ENCODE results near the gene TOLLIP.
A peak's percentile ranks its signal among the peaks of the same experiment; 100 is the strongest.
"Not testable (repeated sequence)": the region's sequence is repeated elsewhere in the genome, so short reads cannot be mapped to it uniquely, and the experiment has no call there.

TOLLIP gene

DNA sequence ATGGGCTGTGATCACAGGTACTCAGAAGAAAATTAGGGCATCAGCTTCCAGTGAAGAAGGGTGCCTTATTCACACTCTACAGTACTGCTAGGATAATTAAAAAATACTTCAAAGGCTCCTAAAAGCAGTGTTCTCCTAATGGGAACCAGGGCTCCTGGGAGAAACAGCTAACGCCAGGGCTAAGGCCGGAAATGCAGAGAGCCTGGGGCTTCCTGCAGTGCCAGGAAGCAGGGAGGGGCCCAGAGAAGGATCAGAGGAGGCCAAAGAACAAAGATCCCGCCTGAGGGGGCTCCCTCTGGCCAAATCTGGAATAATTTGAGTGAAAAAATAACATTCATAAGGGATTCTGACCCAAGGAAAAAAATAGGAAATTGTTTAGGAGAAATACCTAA lies 27.5 kb downstream of the TOLLIP start:
- no peak for DNase-seq (ENCODE audit: low read depth, low spot score)

DNA sequence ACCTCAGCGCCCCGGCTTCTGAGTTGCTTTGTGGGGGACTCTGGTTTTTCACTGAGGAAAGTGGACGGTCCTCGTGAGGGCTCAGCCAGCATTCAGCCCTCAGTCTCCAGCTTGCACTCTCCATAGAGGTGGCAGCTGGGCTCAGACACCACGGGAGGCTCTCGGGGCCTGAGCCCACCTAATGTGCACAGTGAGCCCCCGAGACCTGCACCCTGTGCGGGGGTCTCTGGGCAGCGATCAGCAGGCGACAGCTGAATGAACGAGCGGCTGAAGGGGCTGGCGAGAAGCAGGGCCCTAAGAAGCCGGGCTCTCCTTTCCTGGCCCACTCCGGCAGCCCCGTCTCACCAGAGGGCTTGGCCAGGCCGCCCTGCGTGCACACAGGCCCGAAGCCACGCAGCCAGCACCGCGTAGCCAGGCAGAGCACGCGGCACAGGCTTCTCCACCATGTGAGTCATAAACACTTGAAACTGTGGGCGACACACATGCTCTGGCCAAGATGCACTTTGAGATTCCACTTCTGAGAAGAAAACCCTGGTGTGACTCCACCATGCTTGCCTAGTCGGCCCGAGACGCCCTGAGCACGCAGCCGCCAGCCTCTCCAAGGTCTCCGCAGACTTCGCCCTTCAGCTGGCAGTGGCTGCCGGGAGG lies 28.0 kb downstream of the TOLLIP start:
- DNase-seq (ENCODE audit: low read depth, low spot score), result no peak

DNA sequence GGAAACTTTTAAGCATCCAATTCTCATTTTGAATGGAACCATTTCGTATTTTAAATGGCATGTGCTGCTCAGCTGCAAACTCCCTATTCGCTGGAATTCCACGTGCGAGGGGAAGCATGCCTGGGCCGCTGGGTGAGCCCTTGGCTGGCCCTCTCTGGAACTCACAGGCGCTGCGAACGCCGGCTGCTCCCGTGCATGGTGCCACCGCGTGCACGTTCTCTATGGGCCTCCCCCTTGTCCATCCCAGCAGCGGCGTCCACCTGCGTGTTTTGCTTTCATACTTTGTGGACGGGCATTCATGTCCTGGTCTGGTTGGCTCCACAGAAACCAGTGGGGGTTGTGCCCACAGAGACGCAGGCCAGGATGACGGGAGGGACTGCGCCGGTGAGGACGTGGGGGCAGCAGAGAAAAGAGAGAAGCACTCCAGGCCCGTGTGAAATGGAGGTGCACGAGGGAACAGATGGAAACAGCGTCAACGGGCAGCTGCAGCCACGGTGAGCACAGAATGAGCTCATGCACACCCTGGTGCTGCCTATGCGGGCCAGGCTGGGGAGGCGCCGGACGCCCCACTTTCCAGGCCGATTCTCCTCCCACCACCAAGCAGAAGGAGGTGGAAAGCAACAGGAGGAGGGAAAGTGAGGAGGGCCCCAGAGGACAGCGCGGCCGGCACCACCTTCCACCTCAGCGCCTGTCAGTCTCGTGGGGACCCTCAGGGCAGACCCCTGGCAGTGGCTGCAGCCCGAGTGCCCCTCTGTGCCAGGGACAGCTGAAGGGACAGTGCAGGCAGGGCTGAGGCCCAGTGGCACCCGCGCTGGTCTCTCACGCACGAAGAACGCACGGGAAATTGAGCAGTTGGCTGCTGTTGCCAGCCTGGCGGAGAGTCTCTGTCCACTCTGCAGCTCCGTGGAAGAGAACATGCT lies 29.1 kb downstream of the TOLLIP start:
- no peak for DNase-seq (ENCODE audit: low read depth, low spot score)

DNA sequence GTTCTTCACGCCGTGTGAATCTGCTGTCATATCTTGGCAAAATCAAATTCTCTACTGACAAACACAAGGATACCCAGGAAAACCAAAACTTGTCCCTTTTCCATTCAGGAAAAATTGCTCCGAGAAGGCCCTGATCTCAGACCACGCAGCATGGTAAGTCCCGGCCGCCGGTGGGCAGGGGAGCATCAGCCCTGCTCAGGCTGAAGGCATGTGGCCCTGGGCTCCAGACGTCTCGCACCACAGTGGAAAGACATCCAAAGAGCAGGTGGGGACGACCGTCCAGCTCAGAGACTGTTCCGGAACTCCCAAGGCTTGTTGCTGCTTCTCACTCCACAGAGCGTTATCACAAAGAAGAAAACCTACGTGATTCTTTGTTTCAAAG lies 29.8 kb downstream of the TOLLIP start:
- no peak for DNase-seq (ENCODE audit: low read depth, low spot score)

DNA sequence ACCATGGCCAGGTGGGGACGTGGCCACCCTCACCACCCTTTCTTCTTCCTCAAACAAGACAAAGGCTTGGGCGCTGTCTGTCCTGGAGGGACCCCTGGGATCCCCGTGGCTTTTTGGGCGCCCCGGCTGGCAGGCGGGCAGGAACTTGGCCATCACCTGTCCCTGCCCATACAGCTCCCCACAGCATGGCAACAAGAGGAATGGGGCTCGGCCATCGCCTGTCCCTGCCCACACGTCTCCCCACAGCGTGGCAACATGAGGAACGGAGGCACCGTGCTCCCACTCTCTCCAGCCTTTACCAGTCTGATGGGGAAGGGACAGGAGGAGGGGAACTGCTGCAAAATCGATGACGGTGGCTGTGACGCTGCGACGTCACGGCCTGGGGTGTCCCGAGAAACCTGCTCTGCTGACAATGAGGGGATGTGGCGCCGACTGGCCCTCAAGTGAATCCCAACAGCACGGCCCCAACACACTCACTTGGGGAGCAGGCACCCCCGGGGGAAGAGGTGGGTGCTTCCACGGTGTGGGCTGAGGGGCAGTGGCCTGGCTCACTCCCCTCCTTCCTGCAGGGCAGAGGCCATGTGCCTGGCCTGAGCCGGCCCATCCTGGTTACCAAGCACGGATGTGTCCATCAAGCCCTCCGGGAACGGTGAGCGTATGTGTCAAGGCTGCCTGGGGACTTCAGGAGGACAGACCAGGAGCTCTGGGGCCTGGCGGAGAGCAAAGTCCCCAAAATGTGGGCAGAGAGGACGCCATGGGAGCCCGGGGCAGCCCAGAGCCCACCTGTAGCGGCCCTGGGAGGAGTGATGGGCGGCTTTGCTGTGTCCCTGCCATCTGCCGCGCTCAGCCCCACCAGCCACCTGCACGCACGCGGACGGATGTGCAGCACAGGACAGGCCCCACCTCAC lies 30.4 kb downstream of the TOLLIP start:
- no peak for DNase-seq (ENCODE audit: low read depth, low spot score)

DNA sequence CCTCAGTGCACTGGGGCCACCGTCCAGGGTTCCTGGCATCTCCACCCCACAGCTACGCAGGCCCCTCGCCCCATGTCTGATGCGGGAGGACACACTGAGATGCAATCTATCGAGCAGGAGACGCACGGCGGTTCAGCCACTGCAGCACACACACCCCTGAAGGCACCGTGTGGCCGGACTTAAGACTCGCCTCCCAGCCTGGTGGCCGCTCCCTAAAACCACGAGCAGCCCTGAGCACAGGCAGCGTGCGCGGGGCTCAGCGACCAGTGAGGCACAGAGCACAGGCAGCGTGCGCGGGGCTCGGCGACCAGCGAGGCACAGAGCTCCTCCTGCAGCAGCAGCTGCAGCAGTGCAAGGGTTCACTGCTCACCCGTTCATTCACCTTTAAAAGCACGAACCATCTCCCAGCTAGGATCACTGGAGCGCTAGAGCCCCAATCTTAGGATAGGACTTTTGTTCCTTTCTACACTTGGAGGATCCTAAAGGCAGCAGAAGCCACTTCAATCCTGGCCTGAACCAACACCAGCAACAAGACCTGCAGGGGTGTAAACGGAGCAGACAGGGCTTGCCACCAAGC lies 31.4 kb downstream of the TOLLIP start:
- no peak for DNase-seq (ENCODE audit: low read depth, low spot score)

DNA sequence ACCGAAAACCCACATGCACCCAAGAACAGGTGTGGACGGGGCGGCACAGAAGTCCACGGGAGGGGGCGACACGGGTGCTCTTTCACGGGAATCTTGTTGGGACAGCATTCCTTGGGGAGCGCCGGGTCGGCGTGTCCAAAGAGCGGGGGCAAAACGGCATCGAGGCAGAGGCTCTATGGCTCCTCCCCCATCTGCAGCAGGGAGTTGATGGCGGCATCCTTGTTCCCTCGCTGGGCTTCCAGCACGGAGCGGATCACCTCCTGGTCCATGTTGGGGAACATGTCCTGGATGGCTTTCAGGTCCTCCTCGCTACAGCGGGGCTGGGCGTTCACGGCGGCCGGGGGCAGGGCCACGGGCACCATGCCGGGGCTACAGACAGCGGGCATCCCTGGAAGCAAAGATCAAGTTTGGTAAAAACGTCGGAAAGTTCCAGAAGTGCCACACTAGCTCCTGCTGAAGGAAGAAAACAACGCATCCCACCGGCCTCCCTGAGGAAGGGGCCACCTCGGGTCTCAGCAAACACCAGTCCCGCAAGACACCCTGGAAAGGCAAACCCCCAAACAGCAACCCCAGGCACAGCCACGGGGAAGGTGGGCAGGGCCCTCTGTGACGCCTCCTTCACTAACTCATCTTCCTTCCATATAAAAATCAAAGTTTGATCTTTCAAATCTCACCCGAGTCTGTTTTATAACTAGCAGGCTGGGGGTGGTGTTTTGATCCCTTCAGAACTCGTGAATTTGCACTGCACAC lies 32.4 kb downstream of the TOLLIP start:
- DNase-seq (ENCODE audit: low read depth, low spot score), result no peak

DNA sequence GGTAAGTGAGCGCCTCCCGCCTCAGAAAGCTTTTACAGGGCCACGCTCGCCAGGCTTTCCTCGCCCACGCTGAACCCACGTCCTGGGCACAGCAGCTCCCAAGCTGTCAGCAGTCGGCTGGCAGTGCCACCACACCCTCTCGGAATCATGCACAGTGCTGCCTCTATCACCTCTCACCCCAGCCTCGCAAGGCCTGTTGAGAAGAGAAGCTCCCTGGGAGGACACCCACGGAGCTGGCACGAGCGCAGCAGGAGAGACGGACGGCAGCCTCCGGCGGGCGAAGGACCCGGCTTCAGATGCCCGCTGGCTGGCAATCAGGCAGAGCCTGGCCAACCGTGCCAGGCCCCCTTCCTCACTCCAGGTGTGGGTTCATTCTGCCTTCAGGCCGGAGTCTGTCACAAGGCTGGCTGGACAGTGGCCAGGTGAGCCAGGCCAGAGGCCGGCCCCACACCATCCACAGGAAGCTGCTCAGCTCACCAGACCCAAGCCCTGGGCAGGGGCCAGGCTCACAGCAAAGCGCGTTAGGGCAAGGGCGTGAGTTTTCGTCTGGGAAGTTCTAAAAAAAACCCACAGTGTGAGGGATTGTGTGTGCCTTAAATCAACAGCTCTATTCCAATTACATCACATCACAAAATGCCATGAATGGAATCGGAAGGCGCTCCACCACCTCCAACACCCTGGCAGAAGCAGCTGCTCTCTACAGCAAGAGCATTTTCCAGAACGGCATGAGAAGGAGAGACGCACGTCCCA lies 33.2 kb downstream of the TOLLIP start:
- no peak for DNase-seq (ENCODE audit: low read depth, low spot score)

DNA sequence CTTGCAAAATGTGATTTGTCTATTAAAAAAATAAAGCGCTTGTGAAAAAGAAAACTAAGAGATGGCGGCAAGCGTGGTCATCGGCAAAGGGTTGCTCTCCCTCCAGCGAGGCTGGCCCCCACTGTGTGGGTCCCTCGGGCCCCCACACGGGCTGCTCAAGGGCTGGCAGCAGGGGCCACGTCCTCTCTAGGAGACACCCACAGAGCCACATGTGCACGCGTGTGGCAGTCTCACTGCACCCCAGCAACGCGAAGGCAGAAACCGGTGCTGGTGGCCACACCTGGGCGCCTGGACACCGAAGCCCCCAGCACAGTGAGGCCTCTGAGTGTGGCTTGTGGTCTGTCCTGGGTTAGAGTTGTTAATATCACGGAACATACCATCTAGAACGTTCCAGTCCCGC lies 34.4 kb downstream of the TOLLIP start:
- DNase-seq (ENCODE audit: low read depth, low spot score), result no peak

DNA sequence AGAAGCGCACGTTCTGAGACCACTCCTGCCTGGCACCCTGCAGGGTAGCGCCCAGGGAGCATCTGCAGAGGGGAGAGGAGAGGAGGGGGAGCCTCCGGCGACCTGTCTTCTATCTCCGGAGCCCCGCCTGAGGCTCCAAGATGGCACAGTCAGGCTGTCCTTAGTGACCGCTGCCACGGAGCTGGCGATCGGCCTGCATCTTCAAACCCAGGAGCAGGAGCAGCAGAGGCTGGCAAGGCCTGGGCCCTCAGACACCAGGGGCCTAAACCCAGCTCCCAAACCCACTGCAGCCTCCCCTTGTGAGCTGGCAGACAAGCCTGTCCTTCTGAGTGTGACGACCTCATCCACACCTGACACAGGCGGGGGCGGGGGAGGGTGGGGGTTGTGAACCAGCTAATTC lies 34.9 kb downstream of the TOLLIP start:
- no peak for DNase-seq (ENCODE audit: low read depth, low spot score)

DNA sequence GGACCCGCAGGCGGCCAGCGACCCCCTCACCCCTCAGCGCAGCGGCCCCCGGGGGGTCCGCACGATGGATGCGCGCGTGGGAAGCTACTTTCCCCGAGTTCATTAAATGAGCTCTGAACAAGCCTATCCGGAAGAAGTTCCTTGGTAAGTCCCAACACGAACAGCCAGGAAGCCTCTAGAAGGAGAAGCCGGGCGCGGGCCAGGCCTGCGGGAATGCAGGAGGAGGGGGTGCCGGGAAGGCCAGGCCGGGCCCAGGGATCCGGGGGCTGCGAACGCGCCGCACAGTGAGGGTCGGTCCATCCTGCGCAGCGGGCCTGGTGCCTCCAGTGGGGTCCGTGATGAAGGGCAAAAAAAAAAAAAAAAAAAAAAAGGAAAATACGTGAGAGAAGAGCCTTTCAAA lies 36.9 kb downstream of the TOLLIP start:
- peak; percentile 12 for DNase-seq (ENCODE audit: low read depth, low spot score)

DNA sequence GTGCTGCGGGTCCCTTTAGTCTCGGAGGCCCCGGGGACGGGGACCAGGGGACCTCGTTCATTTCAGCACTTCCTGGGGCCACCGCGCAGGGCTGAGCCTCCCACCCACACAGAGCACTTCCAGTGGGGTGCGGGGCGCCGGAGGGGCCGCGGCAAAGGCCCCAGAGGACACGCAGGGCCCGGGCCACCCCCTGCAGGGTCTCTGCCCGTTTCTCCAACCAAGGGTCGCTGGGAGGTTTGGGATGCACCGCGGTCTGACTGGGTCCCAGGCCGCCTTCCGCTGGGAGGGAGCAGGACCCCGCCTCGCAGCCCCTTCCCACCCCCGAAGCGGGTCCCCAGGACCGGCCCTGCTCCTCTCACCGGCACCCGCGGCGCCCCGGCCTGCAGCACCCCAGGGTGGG lies 37.5 kb downstream of the TOLLIP start:
- no peak for DNase-seq (ENCODE audit: low read depth, low spot score)

DNA sequence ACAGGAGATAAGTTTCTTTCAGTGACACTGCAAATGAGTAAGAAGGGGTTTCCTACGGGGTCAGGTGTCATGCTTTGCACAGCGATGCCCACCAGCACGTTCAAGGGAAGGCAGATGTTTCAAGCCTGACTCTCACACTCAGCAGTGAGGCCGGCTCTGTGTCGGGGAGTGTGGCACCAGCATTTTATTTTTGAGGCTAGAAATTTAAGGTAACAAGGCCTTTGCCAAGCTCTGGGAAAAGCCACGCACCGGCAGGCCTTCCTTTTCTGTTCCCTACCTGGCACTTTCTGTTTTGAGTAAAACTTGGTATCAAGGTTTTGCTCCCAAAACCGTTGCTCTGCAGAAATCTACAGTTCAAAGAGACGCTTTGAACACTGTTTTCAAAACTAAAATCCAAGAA lies 38.0 kb downstream of the TOLLIP start:
- no peak for DNase-seq (ENCODE audit: low read depth, low spot score)

DNA sequence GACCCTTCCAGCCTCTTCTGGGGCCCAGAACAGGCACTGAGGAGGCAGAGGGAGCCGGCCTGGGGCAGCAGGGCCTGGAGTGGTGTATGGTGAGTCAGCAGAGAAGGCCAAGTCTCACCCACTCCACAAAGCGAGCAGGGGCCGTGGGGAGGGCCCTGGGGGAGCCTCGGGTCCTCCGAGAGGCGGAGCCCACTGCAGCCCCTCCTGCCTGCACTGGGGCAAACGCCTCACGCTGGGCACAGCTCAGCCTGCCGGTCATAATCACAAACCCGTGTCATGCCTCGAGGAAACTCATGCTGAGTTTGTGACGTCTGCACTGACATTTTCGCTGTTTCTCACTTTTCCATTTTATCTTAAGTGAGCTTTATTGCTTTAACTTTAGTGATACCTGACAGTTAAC lies 38.4 kb downstream of the TOLLIP start:
- DNase-seq (ENCODE audit: low read depth, low spot score), result peak; percentile 88

DNA sequence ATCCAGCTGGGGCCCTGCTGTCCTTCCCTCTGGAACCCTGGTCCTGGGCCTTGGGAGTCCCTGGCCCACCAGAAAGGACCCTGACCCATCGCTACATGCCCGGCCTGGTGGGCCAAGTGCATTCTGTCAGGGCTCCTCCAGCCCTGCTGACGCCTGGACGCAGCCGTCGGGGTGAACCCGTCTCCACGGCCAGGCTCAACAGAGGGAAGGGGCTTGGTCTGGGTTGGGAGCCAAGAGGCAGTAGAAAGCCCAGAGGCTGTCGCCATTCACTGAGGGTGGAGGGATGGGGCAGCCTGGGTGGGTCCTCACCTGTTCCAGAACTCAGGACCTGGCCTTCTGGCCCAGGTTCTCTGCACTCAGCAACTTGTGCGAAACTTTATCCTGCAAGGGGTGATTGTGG lies 39.0 kb downstream of the TOLLIP start:
- no peak for DNase-seq (ENCODE audit: low read depth, low spot score)

DNA sequence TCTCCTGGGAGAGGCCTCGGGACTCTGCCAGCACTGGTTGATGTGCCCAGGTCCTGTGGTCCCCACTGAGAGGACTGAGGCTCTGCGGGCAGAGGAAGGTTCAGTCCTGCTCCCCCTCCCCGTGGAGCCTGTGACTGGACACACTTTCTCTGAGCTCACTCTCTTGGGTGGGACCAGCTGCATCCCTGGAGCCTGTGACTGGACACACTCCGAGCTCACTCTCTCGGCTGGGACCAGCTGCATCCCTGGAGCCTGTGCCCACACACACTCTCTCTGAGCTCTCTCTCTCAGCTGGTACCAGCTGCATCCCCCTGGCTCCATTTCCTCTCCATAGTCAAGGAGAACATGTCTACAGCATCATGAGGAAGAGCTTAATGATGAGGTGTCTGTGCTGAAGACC lies 39.5 kb downstream of the TOLLIP start:
- DNase-seq (ENCODE audit: low read depth, low spot score), result no peak

DNA sequence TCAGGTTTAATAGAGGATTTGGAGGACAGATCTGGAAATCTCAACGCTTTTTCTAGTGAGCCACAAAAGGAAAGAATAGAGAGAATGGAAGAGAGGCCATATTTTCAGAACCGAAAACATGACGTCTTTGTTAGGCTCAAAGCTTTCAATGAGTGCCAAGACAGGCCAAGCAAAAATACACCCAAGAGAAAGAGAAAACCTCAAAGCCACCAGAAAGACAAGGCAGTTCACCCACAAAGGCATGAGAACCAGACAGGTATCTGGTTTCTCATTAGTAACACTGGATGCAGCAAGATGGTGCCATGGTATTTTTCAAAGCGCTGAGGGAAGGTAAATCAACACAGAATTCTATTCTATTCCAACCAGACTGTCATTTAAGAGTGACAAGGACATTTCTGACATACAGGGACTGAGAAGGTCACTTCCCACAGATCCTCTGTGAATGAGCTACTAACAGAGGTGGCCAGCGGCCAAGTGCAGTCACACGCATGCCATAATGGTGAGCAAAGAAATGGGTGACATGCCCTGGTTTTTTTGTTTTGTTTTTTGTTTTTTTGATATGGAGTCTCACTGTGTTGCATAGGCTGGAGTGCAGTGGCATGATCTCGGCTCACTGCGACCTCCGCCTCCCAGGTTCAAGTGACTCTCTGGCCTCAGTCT lies 41.9 kb downstream of the TOLLIP start:
- no peak for DNase-seq (ENCODE audit: low read depth, low spot score)

DNA sequence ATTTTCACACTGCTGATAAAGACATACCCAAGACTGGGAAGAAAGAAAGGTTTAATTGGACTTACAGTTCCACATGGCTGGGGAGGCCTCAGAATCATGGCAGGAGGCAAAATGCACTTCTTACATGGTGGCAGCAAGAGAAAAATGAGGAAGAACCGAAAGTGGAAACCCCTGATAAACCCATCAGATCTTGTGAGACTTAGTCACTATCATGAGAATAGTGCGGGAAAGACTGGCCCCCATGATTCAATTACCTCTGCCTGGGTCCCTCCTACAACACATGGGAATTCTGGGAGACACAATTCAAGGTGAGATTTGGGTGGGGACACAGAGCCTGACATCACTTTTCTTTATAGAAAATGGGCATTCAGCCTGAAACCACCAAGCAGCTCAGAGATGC lies 42.5 kb downstream of the TOLLIP start:
- DNase-seq (ENCODE audit: low read depth, low spot score), result not testable (repeated sequence)

DNA sequence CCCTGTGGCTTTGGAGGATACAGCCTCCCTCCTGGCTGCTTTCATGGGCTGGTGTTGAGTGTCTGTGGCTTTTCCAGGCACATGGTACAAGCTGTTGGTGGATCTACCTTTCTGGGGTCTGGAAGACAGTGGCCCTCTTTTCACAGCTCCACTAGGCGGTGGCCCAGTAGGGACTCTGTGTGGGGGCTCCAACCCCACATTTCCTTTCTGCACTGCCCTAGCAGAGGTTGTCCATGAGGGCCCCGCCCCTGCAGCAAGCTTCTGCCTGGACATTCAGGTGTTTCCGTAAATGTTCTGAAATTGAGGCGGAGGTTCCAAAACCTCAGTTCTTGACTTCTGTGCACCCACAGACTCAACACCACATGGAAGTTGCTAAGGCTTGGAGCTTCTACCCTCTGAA lies 44.0 kb downstream of the TOLLIP start:
- not testable (repeated sequence) for DNase-seq (ENCODE audit: low read depth, low spot score)

DNA sequence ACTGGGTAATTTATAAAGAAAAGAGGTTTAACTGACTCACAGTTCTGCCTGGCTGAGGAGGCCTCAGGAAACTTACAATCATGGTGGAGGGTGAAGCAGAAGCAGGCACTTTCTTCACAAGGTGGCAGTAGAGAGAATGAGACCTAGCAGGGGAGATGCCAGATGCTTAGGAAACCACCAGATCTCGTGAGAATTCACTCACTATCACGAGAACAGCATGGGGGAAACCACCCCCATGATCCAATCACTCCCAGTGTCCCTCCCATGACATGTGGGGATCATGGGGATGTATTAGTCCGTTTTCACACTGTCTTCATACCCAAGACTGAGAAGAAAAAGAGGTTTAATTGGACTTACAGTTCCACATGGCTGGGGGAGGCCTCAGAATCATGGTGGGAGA lies 45.0 kb downstream of the TOLLIP start:
- peak; percentile 29 for DNase-seq (ENCODE audit: low read depth, low spot score)

Measured in brain pericyte (primary cell).